HG02981 (cell line): Measurements from ENCODE around the gene FIS1.
A peak's percentile ranks its signal among the peaks of the same experiment; 100 is the strongest.
"Not testable (repeated sequence)": the region's sequence is repeated elsewhere in the genome, so short reads cannot be mapped to it uniquely, and the experiment has no call there.

Experiments used
- ATAC-seq: cut with Tn5 transposase; IDR thresholded peaks from one replicate; pipeline ENCODE4 v1.9.1; 2021; ENCODE audit warnings: mild to moderate bottlenecking, moderate library complexity; ENCODE audit not compliant: unreplicated experiment

Gene FIS1

DNA sequence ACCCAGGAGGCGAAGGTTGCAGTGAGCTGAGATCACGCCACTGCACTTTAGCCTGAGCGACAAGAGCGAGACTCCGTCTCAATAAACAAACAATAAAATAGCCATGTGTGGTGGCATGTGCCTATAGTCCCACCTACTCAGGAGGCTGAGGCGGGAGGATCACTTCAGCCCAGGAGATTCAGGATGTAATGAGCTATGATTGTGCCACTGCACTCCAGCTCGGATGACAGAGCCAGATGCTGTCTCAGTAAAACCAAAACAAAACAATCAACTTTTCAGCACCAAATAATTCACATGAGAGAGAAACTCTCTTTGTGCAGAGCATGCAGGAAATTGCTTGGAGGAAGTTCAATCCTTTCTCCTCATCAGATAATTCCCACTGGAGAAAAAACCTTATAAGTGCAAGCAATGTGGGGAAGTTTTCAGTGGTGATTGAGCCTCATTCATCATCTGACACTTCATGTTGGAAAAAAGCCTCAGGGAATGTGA lies 13.4 kb upstream of the FIS1 start:
- ATAC-seq, result no peak

DNA sequence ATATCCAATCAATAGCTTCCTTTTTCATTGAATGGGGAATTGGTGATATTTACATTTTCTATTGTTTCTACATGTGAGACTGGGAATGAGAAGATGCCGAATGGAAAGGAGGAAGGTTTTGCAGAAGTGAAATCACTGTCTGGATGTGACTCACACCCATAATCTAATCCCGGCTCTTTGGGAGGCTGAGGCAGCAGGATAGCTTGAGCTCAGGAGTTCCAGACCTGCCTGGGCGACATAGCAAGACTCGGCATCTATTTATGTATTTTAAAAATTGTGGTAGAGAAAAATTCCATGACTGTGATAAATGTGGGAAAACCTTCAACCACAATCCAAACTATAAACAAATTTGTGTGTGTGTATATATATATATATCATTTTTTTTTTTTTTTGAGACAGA lies 10.9 kb upstream of the FIS1 start:
- ATAC-seq, result no peak

DNA sequence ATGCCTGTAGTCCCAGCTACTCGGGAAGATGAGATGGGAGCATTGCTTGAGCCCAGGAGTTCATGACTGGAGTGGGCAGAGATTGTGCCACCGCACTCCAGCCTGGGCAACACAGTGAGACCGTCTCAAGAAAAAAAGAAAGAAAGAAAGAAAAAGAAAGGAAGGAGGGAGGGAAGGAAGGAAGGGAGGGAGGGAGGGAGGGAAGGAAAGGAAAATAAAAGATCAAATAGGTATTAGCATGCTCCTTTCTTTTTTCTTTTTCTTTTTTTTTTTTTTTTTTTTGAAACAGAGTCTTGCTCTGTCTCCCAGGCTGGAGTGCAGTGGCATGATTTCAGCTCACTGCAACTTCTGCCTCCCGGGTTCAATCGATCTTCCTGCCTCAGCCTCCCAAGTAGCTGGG lies 8.3 kb upstream of the FIS1 start:
- not testable (repeated sequence) for ATAC-seq

DNA sequence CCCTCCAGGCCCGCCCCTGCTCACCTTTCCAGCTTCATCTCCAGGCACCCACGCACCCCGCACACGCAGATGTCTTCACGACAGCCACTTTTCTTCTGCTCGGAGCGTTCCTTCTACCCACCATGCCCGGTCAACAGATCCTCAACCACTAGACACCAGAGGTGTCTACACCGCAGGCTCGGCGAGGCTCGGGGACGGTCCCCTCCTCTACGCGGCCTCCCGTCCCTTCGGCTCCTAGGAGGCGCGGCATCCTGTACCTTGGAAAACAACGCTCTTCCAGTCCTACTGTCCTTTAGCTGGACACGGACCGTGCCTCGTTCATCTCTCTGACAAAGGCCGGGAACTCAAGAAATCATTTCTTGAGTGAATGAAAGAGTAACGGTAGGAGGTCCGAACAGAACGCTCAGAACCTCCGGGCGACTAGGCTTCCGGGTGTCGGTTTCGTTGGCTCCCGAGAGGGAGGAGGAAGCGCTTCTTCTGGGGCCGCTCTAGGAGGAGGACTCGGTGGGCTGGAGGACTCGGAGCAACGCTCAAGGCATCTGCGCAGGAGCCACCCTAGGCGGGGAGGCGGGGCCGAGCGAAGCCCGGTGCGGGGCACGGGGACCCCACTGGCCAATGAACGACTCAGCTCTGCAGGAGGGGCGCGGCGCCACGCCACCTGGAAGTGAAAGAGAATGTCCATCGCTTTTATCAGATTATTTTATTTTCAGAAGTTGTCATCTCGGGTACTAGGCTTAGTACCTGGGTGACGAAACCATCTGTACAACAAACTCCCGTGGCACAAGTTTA lies 7.2 kb upstream of the FIS1 start:
- ATAC-seq, result peak; percentile 99

DNA sequence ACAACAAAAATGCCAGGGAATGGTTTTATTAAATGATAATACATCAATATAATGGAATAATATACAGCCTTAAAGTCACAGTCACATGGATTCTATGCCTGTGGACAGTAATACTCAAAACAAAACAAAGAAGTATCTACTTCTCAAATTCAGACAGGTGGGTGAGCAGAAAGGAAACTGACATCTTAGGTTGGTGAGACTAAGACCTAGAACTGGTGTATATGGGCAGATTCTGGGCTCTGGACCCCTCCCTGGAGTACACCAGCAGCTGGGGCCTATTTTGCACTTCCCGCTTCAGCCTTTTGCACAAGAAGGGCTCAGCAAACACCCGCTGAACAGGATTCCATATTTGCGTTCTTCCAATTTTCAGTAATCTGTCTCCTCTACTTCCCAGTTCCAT lies 5.4 kb upstream of the FIS1 start:
- ATAC-seq, result no peak

DNA sequence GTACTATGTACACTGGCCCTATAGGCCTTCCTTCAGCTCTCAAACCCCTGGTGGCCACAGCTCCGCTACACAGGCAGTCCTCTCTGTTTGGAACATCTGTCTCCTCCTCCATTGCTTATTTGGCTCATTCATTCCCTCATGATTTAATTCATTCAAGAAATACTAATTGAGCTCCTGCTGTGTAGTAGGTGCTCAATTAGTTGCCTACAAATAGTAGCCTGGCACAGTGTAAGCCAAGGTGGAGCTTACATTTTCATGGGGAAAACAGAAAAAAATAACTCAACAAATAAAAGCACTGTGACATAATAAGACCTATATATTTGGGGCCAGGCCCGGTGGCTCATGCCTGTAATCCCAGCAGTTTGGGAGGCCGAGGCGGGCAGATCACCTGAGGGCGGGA lies 3.4 kb upstream of the FIS1 start:
- ATAC-seq, result no peak

DNA sequence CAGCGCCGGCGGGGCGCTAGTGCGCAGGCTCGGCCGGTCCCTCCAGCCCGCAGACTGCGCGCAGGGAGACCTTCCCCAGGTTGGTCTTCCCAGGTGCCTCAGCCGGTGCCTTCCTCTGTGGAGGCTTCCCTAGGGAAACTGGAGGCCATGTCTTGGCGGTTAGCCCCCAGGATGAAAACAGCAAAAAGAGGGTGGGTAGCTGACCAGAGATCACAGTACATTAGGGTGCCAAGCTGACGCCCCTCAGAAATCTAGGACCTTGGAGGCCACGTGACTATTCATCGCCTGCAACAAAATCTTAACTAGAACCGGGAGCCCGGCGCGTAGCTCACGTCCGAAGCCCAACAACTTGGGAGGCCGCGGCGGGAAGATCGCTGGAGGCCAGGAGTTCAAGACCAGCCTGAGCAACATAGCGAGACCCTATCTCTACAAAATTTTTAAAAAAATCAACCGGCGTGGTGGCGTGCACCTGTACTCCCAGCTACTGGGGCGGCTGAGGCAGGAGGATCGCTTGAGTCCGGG lies 327 bp upstream of the FIS1 start:
- no peak for ATAC-seq

DNA sequence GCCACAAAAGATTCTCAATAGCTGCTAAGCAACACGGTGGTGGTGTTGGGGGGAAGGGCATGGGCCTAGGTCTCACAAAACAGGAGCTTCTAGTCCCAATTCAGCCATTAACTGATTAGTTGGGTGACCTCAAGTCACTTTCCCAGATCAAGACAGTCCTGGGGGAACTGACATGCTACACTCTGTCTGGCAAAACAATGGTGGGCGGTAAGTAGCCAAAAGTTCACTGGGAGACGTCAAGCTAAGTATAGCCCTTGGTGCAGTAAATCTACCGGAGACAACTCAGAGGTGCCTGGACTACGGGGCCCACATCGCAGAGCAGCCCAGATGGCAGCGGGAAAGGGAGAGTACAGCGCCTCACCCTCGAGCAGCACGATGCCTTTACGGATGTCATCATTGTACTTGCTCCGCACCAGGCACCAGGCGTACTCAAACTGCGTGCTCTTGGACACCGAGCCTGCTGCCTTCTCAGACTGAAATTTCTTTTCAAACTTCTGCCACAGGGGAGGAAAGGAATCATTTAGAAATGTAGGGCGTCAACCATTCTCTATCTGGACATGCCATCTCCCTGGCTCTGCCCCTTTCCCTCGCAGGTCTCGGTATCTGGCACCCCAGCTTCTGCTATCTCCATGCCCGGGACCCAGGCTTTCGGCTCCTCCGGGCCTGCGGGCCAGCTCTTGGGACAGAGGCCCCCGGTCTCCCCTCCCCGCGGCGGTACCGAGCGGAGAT lies 1.1 kb downstream of the FIS1 start:
- ATAC-seq, result no peak

DNA sequence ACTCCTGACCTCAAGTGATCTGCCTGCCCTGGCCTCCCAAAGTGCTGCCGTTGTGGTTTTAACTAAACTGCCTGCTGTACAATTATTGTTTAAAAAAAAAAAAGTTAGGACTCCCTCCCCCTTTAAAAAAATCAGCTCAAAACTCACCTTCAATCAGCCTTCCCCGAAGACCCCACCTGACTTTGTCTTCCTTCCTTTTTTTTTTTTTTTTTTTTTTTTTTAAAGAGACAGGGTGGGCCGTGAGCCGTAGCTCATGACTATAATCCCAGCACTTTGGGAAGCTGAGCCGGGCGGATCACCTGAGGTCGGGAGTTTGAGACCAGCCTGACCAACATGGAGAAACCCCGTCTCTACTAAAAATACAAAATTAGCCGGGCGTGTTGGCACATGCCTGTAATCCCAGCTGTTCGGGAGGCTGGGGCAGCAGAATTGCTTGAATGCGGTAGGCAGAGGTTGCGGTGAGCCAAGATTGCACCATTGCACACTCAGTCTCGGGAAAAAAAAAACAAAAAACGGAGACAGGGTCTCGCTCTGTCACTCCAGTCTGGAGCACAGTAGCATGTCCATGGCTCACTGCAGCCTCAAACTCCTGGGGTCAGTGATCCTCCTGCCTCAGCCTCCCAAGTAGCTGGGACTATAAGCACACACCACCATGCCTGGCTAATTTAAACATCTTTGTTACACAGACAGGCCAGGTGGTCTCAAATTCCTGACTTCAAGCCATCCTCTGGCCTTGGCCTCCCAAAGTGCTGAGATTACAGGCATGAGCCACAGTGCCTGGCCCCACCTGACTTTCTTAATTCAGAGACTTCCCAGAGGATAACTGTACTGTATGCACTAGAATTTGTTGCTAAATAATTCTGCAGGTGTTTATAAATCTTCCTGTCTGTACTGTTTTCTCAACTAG lies 3.2 kb downstream of the FIS1 start:
- no peak for ATAC-seq

DNA sequence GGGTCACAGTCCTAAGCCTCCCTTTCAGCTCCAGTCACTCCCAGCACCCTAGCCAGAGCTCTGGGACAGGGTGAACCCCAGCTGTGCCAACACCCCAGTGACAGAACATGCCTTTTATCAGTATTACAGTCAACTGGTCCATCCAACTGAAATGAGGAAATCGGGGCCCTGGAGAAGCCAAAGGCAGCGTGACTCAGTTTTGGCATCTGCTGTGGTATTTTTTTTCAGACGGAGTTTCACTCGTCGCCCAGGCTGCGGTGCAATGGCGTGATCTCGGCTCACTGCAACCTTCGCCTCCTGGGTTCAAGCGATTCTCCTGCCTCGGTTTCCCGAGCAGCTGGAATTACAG lies 3.9 kb downstream of the FIS1 start:
- no peak for ATAC-seq

DNA sequence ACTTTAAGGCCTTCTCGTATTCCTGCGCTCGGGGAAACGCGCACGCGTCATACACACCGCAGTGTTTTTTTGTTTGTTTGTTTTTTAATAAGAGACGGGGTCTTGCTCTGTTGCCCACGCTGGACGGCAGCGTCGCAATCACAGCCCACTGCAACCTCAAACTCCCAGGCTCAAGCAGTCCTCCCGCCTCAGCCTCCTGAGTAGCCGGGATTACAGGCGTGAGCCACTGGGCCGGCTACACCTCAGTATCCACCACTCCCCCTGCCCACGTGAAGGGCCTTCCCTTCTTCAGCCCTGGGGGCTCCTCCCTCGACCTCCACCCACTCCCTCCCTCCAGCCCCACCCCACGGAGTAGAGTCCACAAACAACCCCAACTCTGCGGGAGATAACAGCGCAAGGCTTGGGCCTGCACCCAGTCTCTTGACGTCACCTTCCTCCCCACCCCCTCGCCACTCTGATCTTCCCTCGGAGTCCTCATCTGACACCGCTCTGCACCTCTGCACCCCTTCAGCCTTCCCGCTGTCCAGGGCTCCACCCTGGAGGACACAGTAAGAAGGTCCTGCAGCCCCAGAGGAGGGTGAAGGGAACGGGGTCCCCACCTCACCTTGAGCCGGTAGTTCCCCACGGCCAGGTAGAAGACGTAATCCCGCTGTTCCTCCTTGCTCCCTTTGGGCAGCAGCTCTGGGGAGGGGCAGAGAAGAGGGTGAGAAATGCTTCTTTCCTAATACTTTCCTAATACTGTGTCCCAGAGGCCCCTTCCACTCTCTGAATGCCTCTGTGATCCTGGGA lies 4.5 kb downstream of the FIS1 start:
- ATAC-seq, result no peak

DNA sequence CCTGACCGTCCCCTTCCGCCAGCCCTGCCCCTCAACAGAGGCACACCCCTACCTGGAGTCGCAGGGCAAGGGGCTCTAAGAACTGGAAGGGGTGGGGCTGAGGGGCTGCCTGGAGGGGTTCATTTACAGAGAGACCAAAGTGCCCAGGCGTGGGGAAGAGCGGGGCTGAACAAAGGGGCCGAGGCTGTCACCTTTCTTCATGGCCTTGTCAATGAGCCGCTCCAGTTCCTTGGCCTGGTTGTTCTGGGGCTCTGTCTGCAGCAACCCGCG lies 5.0 kb downstream of the FIS1 start:
- no peak for ATAC-seq

DNA sequence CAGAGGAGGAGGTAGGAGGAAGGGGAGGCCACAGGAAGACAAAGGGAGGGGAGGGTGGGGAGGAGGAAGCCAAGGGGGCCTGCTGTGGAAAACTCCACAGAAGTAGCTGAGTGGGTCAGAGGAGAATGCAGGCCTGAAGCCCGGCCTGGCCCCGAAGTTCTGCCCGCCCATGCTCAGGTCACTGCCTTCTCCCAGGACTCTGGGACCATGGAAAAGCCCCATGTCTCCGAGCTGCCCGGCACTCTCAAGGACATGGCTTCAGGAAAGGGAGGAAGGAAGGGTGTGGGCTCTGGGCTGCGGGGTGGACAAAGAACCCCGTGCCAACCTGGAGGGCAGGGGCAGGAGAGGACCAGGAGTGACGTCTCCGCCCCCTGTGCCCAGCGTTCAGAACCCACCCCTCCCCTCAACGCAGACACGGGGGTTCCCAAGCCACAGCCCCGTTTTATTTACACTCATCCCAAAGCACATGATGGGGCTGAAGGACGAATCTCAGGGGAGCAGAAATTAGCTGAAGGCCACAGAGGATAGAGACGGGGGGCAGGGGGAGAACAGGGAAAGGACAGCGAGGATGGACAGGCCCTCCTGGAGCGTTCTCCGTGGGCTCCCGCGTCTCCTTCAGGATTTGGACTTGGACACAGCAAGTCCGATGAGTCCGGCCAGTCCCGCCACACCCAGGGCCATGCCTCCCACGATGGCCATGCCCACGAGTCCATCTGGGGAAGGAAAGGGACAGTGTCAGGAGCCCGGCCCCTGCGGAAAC lies 5.5 kb downstream of the FIS1 start:
- no peak for ATAC-seq

DNA sequence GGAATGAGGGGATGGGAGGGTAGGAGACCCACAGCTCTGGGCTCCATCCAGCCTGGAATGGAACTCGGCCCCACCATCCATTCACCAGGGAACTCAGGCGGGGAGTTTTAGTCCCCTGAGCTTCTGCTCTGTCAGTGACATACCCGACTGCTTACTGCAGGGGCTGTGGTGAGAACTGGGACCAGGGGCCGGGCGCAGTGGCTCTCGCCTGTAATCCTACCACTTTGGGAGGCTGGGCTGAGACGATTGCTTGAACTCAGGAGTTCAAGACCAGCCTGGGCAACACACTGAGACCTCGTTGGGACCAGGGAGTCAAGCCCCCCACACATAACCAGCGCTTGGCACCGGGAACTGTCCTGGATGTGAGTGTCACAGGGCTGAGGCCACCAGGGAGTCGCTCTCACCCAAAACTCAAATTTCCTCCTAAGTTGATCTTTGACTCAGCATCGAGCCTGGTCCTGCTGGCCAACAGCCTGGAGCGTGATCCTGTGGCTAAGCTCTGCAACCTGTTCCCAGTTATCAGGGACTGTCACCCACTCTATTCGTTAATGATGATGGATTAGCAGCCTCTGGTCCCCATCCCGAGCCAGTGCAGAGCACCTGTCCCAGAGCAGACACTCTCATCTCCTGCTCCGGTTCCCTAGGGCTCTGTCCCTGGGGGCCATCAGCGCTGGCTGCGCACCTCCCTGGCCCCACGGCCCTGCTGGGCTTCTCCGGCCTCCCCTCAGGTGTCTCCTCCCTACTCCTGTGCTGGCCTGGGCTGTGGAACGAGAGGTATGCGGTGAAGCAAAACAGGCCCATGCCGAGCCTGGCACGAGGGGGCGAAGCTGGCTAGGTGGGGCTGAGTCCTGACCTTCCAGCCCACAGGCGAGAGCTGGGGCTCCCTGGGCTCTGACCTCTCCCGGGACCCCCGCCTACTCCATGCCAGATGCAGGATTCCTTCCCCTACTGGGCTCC lies 6.4 kb downstream of the FIS1 start:
- ATAC-seq, result no peak

DNA sequence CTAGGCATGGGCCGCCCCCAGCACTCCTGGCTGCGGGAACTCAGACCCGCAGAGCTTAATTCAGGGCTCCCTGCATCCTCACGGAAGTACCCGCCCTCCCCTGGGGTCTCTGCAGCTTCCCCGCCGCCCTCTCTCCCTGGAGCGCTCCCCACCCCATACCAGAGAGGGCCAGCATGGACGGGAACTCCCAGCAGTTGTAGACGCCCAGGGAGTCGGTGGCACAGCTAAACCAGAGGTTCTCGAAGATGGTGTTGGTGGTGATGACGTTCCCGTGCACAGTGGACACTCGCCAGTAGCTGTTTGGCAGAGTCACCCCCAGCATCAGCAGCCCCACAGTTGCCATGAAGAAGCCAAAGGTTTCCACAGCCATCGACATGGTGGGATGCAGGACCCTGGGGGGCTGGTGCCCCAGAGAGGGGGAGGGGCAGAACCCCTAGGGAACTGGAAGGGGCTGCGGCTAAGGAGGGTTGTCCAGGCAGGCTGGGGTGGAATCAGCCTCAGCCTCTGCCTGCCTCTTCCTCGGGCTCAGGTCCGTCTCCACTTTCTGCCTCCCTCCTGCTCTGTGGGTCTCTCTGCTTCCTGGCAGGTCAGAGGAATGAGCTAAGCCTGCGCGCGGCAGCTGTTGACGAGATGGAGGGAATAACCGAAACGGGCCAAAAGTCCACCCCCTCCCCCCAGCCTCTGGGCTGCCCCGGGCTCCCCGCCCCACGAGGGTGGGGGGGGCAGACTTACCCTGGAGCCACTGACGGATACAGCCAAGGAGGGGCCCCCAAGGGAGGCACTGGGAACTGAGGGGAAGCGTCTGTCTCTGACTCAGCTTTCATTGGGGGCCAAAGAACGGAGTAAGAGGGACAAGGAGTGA lies 7.4 kb downstream of the FIS1 start, which contains the start of gene CLDN15:
Gene CLDN15, minus strand, starts transcription at position 597 of the 862 bp plus-strand sequence. Its CDS starts 221 bp downstream, at position 376.
- no peak for ATAC-seq

DNA sequence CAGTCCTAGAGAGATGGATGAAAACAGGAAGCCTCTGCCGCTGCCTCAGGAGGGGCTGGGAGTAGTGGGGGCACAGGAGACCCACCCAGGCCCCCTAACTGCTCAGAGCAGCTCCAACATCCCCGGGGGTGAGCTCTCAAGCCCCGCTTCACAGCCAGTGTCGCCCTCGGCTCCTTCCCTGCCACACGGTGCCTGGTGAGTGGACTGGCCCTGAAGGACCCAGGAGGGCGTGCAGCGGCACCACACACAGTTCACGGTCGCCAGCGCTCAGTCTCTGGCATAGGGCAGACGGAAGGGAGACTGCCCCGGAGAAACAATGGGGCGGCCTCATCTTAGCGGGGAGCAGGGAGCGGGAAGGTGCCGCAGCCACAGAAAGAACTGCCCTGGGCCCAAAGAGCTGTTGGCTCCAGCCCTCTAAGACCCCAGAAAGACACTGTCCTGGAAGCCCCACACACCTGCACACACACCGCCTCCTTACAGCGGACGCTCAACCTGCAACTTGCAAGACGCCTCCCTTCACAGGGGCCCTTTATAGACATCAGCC lies 8.5 kb downstream of the FIS1 start:
- no peak for ATAC-seq

DNA sequence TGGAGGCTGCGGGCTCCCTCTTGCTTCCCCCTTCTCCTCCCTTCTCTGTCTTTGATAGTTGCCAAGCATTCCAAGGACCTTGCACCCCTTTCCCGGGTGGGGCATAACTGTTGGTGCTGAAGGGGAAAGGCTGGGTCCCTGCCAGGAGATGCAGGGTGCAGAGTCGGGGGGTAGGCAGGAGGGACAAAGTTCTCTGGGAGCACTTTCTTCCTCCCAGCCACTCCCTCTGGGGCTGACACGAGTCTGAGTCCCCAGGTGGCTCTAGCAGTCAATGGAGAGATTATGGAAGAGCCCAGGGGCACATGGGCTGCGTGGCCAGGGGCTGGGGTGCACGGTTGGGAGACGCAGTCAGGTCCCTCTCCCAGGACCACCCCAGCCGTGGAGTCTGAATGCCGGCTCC lies 9.4 kb downstream of the FIS1 start:
- ATAC-seq, result no peak
